ENCODE data around the gene AJAP1.

Gene AJAP1

GRCh38 chr1:4693331-4693730, 38.9 kb downstream of the AJAP1 start:
- Histone ChIP-seq H3K27ac (no peak overlapping the region), H3K27me3 (replicated peaks) (no peaks in the 10 kb centered on the region), H3K4me3 (ENCODE audit: low read depth, low read length) (no peak overlapping the region), H3K36me3 (replicated peaks) (no peaks in the 10 kb centered on the region)
- TF ChIP-seq, protein P1, sequence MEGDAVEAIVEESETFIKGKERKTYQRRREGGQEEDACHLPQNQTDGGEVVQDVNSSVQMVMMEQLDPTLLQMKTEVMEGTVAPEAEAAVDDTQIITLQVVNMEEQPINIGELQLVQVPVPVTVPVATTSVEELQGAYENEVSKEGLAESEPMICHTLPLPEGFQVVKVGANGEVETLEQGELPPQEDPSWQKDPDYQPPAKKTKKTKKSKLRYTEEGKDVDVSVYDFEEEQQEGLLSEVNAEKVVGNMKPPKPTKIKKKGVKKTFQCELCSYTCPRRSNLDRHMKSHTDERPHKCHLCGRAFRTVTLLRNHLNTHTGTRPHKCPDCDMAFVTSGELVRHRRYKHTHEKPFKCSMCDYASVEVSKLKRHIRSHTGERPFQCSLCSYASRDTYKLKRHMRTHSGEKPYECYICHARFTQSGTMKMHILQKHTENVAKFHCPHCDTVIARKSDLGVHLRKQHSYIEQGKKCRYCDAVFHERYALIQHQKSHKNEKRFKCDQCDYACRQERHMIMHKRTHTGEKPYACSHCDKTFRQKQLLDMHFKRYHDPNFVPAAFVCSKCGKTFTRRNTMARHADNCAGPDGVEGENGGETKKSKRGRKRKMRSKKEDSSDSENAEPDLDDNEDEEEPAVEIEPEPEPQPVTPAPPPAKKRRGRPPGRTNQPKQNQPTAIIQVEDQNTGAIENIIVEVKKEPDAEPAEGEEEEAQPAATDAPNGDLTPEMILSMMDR (IDR thresholded peaks at IDR 0.05; ENCODE audit: low read depth, low read length, missing control alignments): no peak
- in situ Hi-C loops (cut with HindIII; ENCODE audit: low pct_ligation_motif_present, low sequenced_read_pairs): no loop called here
- no peak for DNase-seq

DNA sequence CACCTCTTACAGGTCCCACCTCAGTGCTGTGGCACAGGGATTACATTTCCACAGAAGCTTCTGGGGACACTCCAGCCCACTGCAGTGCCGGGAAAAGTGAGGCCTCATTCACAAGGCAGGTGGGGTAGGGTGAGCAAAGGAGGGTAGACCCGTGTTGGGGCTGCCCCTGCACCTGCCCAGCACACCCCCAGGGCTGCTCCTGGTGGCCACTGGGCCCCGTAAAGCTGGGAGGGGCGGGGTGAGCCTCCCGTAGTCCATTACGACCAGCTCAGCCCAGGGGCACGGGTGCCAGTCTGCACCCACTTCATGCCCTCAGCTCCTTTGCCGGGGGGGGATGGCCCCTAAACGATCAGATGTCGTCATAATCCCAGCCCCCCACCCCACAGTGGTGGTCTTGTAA, 39.5 kb downstream of the AJAP1 start:
- in situ Hi-C loops (cut with HindIII; ENCODE audit: low pct_ligation_motif_present, low sequenced_read_pairs): no loop called here
- no peak for DNase-seq
- TF ChIP-seq, protein P1 (IDR thresholded peaks at IDR 0.05; ENCODE audit: low read depth, low read length, missing control alignments): no peak
- no peaks in the 10 kb centered on the region for H3K36me3 ChIP-seq (replicated peaks)
- H3K4me3 ChIP-seq (ENCODE audit: low read depth, low read length): no peak overlapping the region
- H3K27ac ChIP-seq: no peak overlapping the region
- H3K27me3 ChIP-seq (replicated peaks): no peaks in the 10 kb centered on the region

DNA sequence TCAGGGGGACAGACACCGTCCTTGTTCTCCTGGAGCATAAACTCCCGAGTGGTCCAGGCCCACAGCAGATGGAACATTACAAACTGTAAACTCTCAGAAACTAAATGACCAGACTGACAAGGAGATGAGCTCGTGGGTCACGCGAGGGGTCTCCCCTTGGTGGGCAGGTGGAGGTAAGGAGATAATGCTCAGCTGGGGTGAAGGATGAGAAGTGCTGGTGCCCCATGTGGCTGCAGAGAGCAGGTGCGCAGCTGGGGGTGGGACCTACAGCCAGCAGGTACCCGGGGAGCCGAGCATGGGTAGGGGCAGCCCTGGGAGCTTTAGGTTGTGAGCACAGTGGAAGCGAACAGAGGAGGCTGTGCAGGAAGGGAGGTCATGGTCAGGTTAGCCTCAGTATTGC, 40.1 kb downstream of the AJAP1 start:
- in situ Hi-C loops (cut with HindIII; ENCODE audit: low pct_ligation_motif_present, low sequenced_read_pairs): no loop called here
- no peak overlapping the region for H3K27ac ChIP-seq
- H3K4me3 ChIP-seq (ENCODE audit: low read depth, low read length): no peak overlapping the region
- H3K36me3 ChIP-seq (replicated peaks): no peaks in the 10 kb centered on the region
- TF ChIP-seq, protein P1 (IDR thresholded peaks at IDR 0.05; ENCODE audit: low read depth, low read length, missing control alignments): peak; percentile 25
- no peak for DNase-seq
- no peaks in the 10 kb centered on the region for H3K27me3 ChIP-seq (replicated peaks)

- H3K4me3 ChIP-seq (ENCODE audit: low read depth, low read length): no peak overlapping the region
- no peaks in the 10 kb centered on the region for H3K36me3 ChIP-seq (replicated peaks)
- DNase-seq: no peak
- in situ Hi-C loops (cut with HindIII; ENCODE audit: low pct_ligation_motif_present, low sequenced_read_pairs): no loop called here
- no peaks in the 10 kb centered on the region for H3K27me3 ChIP-seq (replicated peaks)
- TF ChIP-seq, protein P1 (IDR thresholded peaks at IDR 0.05; ENCODE audit: low read depth, low read length, missing control alignments): no peak
- H3K27ac ChIP-seq: no peak overlapping the region
Observed at GRCh38 chr1:4695241-4695640, 40.8 kb downstream of the AJAP1 start.

DNA sequence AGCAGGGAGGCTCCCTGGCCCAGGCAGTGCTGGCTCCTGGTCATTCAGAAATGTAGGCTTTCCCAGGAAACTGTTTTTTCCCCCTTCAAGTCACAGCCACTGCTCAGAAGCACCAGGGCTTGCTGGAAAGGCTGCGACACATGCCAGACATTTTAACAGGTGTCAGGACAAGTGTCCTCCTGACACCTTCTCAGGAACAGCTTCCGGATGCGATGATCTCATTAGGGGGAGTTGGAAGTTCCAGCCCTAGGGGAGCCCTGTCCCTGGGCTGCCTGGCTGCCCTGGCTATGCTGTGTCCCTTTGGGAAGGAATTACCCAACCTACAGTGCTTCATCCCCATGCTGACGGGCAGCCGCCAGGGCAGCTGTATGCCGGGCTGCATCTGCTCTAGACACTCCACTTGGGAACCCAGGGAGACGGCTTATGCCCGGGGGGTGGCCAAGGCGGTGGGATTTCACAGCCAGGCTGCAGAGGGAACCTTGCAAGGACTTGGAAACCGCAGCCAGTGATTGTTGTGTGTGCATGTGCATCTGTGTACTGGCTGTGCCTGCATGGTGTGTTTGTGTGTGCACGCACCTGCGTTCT, 41.8 kb downstream of the AJAP1 start:
- TF ChIP-seq, protein P1 (IDR thresholded peaks at IDR 0.05; ENCODE audit: low read depth, low read length, missing control alignments): no peak
- Histone ChIP-seq H3K36me3 (replicated peaks) (no peaks in the 10 kb centered on the region), H3K4me3 (ENCODE audit: low read depth, low read length) (no peak overlapping the region), H3K27ac (no peak overlapping the region), H3K27me3 (replicated peaks) (no peaks in the 10 kb centered on the region)
- in situ Hi-C loops (cut with HindIII; ENCODE audit: low pct_ligation_motif_present, low sequenced_read_pairs): no loop called here
- DNase-seq: no peak

DNA sequence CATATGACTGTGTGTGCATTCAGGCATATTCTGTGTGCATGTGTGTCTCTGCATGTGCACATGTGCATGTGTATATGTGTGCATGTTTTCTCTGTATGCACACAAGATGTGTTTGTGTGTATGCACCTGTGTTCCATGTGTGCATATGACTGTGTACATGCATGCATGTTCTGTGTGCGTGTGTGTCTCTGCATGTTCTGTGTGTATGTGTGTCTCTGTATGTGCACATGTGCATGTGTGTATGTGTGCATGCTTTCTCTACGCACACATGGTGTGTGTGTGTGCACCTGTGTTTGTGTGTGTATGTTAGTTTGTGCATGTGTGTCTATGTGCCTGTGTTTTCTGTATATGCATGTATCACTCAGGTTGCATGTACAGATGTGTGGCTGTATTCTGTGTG, 42.3 kb downstream of the AJAP1 start:
- H3K4me3 ChIP-seq (ENCODE audit: low read depth, low read length): no peak overlapping the region
- DNase-seq: no peak
- no peaks in the 10 kb centered on the region for H3K27me3 ChIP-seq (replicated peaks)
- H3K27ac ChIP-seq: no peak overlapping the region
- no peaks in the 10 kb centered on the region for H3K36me3 ChIP-seq (replicated peaks)
- in situ Hi-C loops (cut with HindIII; ENCODE audit: low pct_ligation_motif_present, low sequenced_read_pairs): no loop called here
- TF ChIP-seq, protein P1 (IDR thresholded peaks at IDR 0.05; ENCODE audit: low read depth, low read length, missing control alignments): no peak
